ENCODE measurements around the gene KCNN3. TPM values are rescaled to one million over a fixed set of nuclear protein-coding genes. Genes with fewer than 3 reads are reported as not detected.

Gene KCNN3
- total RNA-seq, 1 experiment from 2014 or later: 0.26 TPM

- intact Hi-C loops (cut with micrococcal nuclease): no loop called here
- no peak overlapping the region for H3K27ac ChIP-seq (ENCODE audit: low read length)
- H4K20me1 ChIP-seq (ENCODE audit: low read length): no peaks in the 10 kb centered on the region
- no TSS peak for BruUV-seq (replicated peaks)
- no peak overlapping the region for H2AFZ ChIP-seq (ENCODE audit: low read length)
- TF ChIP-seq CTCF (conservative IDR thresholded peaks at IDR 0.05; ENCODE audit: low read depth, low read length): peak; percentile 20; the same call in 1 of the 2 replicates
- TF ChIP-seq EZH2phosphoT487 (IDR thresholded peaks at IDR 0.05; ENCODE audit: borderline replicate concordance, low read length): no peak
- no peaks in the 10 kb centered on the region for H3K79me2 ChIP-seq (ENCODE audit: low read length)
- no peak overlapping the region for H3K4me3 ChIP-seq (ENCODE audit: low read length)
- no peaks in the 10 kb centered on the region for H3K9me3 ChIP-seq (ENCODE audit: low read length)
- ATAC-seq (peak; percentile 63), DNase-seq (no peak)
- H3K4me2 ChIP-seq (ENCODE audit: low read length): no peak overlapping the region
- POLR2A ChIA-PET (ENCODE audit: unreplicated experiment): no interaction called here
- CTCF ChIA-PET: interaction anchor here (0.5 to 0.9 kb wide), 2 partner anchors 104 to 454 kb away, joined by 3 read pairs; no protein-coding TSS in a partner anchor
- peaks cover 29% of the 10 kb centered on the region for H3K27me3 ChIP-seq (ENCODE audit: low read length)
- H3K9ac ChIP-seq (ENCODE audit: low read length): no peak overlapping the region
- no peaks in the 10 kb centered on the region for H3K9me2 ChIP-seq (replicated peaks; ENCODE audit: low read length)
- no peaks in the 10 kb centered on the region for H3K4me1 ChIP-seq (ENCODE audit: insufficient read depth, low read length)
- no peaks in the 10 kb centered on the region for H3F3A ChIP-seq (ENCODE audit: low read length, unreplicated experiment)
- H3K36me3 ChIP-seq (ENCODE audit: low read depth, low read length): no peaks in the 10 kb centered on the region
Measured at GRCh38 chr1:154663471-154664060, 206.5 kb downstream of the KCNN3 start.

GRCh38 chr1:154661110-154661509, 209.0 kb downstream of the KCNN3 start:
- Histone ChIP-seq H3K9ac (ENCODE audit: low read length) (no peak overlapping the region), H3F3A (ENCODE audit: low read length, unreplicated experiment) (no peaks in the 10 kb centered on the region), H3K27me3 (ENCODE audit: low read length) (peaks cover 50% of the 10 kb centered on the region), H3K9me3 (ENCODE audit: low read length) (0 out of 2 replicates have a peak, but pooled peaks cover 3% of the 10 kb centered on the region), H3K4me2 (ENCODE audit: low read length) (no peak overlapping the region), H3K27ac (ENCODE audit: low read length) (no peak overlapping the region), H3K9me2 (replicated peaks; ENCODE audit: low read length) (no peaks in the 10 kb centered on the region), H4K20me1 (ENCODE audit: low read length) (no peaks in the 10 kb centered on the region), H3K4me3 (ENCODE audit: low read length) (no peak overlapping the region), H2AFZ (ENCODE audit: low read length) (no peak overlapping the region), H3K36me3 (ENCODE audit: low read depth, low read length) (no peaks in the 10 kb centered on the region), H3K4me1 (ENCODE audit: insufficient read depth, low read length) (no peaks in the 10 kb centered on the region), H3K79me2 (ENCODE audit: low read length) (no peaks in the 10 kb centered on the region)
- ATAC-seq: no peak
- ChIA-PET POLR2A (ENCODE audit: unreplicated experiment) (no interaction called here), CTCF (no interaction called here)
- DNase-seq: no peak
- intact Hi-C loops (cut with micrococcal nuclease): no loop called here
- no TSS peak for BruUV-seq (replicated peaks)
- TF ChIP-seq EZH2 (IDR thresholded peaks at IDR 0.05; ENCODE audit: low read length, unreplicated experiment) (no peak), EZH2phosphoT487 (IDR thresholded peaks at IDR 0.05; ENCODE audit: borderline replicate concordance, low read length) (no peak), CTCF (conservative IDR thresholded peaks at IDR 0.05; ENCODE audit: low read depth, low read length) (no peak)

- Histone ChIP-seq H4K20me1 (ENCODE audit: low read length) (no peaks in the 10 kb centered on the region), H3K4me1 (ENCODE audit: insufficient read depth, low read length) (no peaks in the 10 kb centered on the region), H3K36me3 (ENCODE audit: low read depth, low read length) (no peaks in the 10 kb centered on the region), H3F3A (ENCODE audit: low read length, unreplicated experiment) (no peaks in the 10 kb centered on the region), H3K9ac (ENCODE audit: low read length) (no peak overlapping the region), H3K79me2 (ENCODE audit: low read length) (no peaks in the 10 kb centered on the region), H3K27me3 (ENCODE audit: low read length) (peaks cover 52% of the 10 kb centered on the region), H2AFZ (ENCODE audit: low read length) (no peak overlapping the region), H3K9me2 (replicated peaks; ENCODE audit: low read length) (no peaks in the 10 kb centered on the region), H3K4me3 (ENCODE audit: low read length) (no peak overlapping the region), H3K4me2 (ENCODE audit: low read length) (no peak overlapping the region), H3K27ac (ENCODE audit: low read length) (no peak overlapping the region), H3K9me3 (ENCODE audit: low read length) (peaks cover 6% of the 10 kb centered on the region; the same call in 1 of the 2 replicates)
- DNase-seq: no peak
- TF ChIP-seq CTCF (conservative IDR thresholded peaks at IDR 0.05; ENCODE audit: low read depth, low read length) (no peak), EZH2 (IDR thresholded peaks at IDR 0.05; ENCODE audit: low read length, unreplicated experiment) (no peak), EZH2phosphoT487 (IDR thresholded peaks at IDR 0.05; ENCODE audit: borderline replicate concordance, low read length) (no peak)
- no peak for ATAC-seq
- intact Hi-C loops (cut with micrococcal nuclease): no loop called here
- no TSS peak for BruUV-seq (replicated peaks)
- CTCF ChIA-PET: no interaction called here
- POLR2A ChIA-PET (ENCODE audit: unreplicated experiment): no interaction called here
Measured at GRCh38 chr1:154659823-154660592, 210.1 kb downstream of the KCNN3 start.
